Measurements from ENCODE around the gene EEF1E1.

Gene EEF1E1

GRCh38 chr6:8087870-8088754 lies 14.2 kb downstream of the EEF1E1 start:
- DNase-seq, result peak; percentile 74 to 77

DNA sequence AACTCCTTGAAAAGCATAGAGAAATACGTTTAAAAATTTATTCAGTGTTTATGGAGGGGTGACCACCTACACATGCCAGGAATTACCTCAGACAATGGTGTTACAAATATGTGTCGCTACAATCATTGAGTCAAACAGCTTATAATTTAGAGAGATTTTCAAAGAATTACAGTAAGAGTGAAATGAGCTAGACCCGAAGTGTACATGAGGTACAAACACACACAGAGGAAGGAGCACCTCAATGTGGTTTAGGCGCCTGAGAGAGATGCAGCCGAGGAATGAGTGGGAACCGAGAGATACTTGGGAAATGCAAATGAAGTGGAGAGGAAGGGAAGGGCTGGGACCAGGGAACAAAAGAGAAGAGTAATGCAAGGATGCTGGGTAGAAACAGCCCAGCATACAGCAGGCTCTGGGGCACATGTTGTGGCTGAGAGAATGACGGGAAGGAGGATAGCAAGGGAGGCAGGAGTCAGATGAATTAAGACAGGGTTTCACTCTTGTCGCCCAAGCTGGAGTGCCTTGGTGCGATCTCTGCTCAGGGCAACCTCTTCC lies 15.5 kb downstream of the EEF1E1 start:
- DNase-seq, result no peak

GRCh38 chr6:8085053-8085511 lies 17.3 kb downstream of the EEF1E1 start:
- DNase-seq, result peak; percentile 80 to 89

DNA sequence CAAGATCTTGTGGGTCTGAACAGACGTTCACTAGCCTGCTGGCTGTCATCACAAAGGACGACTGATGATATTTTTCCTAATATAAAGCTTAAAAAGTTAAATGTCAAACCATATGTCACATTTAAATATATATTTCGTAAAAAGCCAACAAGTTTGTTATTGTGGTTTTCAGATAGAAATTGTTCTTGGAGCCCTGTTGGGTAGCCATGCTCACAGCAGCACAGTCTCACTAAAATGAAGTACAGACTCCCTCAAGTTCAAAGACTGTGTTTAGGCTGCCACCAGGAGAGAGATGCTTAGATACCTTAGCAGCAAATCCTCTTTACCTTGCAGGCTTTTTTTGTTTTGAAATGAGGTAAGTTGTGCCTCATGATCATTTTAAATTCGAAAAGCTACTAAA lies 17.8 kb downstream of the EEF1E1 start:
- no peak for DNase-seq

GRCh38 chr6:8082954-8083858 lies 19.1 kb downstream of the EEF1E1 start:
- peak; percentile 61 to 75 for DNase-seq

- no peak for DNase-seq
Observed at GRCh38 chr6:8082572-8082953, 19.8 kb downstream of the EEF1E1 start.

DNA sequence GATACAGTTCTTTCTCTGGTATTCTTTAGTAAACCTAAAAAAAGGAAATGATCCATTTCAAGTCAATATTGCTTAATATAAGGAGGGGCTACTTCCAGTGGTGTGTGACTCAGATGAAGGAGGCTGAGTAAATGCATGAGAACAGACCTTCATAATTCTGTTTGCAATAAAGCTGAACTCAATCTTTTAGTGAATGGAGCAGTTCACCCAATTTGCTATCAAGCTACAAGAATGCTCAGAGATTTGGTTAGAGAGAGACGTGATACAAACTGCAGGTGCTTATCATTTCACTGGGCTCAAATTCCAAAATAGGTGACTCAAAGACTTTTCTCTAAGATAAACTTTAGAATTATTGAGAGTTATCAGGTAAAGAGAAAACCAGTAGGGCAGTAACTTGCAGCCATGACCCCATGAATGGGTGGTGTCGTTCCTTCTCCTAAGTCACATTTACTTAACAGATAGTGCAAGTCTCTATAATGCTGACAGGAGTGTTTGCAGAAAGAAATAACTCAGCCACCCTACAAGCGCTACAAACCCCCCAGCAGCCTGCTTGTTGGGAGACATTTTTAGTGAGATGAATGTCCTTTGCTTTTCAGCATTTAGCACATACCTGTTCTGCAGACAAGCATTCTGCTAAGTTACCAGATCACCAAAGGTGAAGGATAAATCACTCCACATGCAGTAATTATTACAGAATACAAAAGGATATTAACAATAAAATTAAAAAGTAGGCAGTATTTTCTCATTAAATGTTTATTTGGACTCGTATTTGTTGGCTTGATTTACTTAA lies 21.8 kb downstream of the EEF1E1 start:
- peak; percentile 71 to 90 for DNase-seq

DNA sequence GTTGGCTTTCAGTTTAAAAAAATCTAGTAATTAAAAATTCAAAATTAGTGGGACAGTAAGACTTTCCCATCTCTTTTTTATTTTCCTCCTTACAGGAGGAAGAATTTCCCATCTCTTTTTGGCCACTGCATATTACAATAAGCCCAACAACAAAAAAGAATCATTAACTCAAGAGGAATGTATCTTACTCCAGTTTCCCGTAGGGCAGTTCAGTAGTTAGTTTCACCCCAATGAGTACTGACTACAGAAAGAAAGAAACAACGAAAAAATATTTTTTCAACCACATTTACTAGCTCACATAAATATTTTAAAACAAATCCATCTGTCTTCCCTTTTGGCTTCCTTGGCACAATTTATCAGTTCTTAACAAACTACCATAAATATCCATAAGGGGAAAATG lies 23.2 kb downstream of the EEF1E1 start:
- DNase-seq, result no peak

DNA sequence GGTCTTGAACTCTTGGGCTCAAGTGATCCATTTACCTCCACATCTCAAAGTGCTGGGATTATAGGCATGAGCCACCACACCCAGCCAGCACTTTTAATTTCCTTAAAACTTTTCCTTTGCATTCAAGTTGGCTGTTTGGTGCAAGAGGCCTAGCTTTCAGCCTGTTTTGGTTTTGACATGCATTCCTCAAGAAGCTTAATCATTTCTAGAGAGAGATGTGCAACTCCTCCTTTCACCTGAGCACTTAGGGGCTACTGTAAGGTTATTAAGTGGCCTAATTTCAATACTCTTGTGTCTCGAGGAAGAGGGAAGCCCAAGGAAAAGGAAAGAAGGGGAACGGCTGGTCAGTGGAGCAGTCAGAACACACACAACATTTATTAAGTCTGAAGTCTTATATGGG lies 24.4 kb downstream of the EEF1E1 start:
- no peak for DNase-seq

DNA sequence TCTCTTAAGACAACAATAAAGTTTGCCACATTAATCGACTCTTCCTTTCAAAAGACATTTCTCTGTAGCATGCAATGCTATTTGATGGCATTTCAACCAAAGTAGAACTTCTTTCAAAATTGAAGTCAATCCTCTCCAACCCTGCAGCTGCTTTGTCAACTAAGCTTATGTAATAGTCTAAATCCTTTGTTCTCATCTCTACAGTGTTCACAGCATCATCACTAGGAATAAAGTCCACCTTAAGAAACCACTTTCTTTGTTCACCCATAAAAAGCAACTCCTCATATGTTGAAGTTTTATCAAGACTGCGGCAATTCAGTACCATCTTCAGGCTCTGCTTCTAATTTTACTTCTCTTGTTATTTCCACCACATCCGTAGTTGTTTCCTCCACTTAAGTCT lies 26.6 kb downstream of the EEF1E1 start:
- no peak for DNase-seq

DNA sequence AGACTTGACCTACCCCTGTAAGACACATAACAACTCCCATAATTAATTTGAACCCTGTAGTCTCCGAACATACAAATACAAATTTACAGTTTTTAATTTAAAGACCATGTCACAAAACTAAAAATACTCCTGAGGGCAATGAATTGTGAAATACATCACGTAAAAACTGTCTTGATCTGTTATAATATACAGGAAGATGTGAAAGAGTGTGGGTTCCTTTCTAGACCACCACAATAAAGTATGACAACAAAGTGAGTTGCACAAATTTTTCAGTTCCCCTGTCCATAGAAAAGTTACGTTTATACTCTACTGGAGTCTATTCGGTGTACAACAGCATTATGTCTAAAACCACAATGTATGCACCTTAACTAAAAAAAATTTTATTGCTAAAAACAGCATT lies 27.2 kb downstream of the EEF1E1 start:
- no peak for DNase-seq

DNA sequence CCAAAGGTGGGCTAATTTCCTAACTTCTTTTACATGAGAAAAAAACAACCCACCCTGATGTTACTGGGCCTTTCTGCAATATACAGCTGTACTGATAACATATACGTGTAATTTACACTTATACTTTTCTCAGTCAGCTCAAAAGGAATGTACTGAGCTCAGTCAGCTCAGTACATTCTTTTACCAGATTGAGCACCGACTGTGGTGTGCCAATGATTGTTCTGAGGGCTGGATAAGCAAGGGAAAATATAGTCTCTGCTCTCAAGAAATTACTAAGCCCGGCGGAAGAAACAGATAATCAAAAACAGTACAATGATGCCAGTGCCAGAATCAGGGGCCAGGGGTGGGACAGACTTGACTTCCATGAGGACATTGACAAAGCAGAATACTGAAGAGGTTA lies 28.1 kb downstream of the EEF1E1 start:
- DNase-seq, result no peak

- DNase-seq, result no peak
Observed at GRCh38 chr6:8073758-8074157, 28.6 kb downstream of the EEF1E1 start.

GRCh38 chr6:8070718-8071117 lies 31.6 kb downstream of the EEF1E1 start:
- no peak for DNase-seq

DNA sequence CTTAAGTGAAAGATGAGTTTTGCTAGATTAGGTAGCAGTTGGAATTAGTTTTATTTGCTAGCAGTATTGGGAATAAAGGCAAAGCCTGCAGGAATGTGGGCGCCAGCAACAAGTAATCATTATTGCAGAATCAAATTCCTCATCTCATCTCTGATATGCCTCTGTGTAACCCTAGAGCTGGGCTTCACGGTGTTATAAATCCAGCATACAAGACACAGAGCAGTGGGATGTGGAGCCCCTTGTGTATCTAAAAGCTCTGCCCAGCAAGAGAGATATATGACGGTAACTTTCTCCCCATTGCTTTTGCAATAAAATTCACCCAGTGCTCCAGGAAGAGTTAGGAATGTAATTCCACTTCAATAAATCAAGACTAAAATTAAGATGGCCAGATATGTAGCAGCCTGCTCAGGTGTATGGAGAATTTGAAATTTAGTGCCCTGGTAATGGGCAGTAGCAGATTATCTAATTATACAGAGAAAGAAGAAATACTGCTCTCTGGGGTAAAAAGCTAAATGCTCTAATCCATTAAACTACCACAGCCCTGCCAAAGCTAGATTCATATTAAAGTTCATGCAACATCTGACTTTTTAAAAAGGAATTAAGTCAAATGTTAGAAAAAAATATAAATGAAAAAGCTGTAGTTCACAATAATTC lies 32.6 kb downstream of the EEF1E1 start:
- no peak for DNase-seq

- DNase-seq, result no peak
Observed at GRCh38 chr6:8069151-8069550, 33.2 kb downstream of the EEF1E1 start.

DNA sequence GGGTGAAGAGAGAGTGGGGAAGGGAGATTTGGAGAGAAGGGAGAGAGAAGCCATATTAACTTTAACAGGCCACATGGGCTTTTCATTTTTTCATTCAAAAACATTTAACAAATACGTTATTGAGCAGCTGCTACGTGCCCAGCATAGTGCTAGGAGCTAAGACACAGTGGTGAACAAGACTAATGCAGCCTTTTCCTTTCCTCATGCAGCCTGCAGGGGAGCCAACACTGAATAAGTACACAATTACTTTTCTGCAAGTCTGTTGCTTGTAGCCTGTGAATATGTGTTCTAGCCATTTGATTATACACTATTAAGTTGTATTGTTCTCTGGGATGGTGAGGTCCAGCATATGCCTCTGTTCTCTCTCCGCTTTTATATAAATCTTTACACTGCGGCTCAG lies 36.2 kb downstream of the EEF1E1 start:
- peak in 1 of 2 donors; percentile 5 for DNase-seq

GRCh38 chr6:8065519-8065911 lies 36.8 kb downstream of the EEF1E1 start:
- peak; percentile 30 to 54 for DNase-seq

DNA sequence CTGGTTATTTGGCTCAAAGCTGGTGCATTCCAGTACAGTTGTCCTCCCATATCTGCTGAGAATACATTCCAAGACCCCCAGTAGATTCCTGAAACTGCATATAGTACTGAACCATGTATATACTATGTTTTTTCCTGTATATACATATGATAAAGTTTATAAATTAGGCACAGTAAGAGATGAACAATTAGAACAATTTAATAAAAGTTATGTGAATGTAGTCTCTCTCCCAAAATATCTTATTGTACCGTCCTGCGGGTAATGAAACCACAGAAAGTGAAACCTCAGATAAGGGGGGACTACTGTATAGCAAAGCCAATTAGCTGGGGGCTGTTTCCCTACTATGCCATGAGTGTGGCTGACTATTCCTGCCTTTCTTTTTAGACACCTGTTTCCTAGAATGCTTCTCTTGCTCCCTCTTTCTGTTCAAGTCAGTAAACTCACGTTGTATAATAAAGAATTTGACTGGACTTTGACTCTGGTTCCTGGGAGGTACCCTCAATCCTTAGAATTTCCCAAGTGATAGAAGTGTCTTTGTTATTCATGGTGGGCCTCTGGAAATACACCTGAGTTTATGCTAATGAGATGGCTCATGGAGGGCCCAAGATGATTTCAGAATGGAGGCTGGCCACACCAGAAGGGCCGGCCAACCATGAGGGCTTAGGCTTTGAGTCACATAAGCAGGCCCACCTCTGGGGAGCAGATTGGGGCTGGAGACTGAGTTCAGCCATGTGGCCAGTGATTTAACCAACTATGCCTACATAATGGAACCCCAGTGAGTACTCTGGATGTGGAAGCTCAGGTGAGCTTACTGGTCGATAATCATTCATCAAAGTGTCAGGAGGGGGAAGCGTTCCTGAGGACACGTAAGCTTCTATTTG lies 37.5 kb downstream of the EEF1E1 start:
- no peak for DNase-seq

GRCh38 chr6:8063761-8064637 lies 38.3 kb downstream of the EEF1E1 start, which contains the start of gene BLOC1S5:
Gene BLOC1S5 (minus strand): TSS chr6:8064389. CDS start chr6:8064376, 13 bp downstream.
- peak; percentile 99 for DNase-seq
